Immature natural killer cell (primary cell): ENCODE measurements around the gene IL11. TPM values are rescaled to one million over a fixed set of nuclear protein-coding genes. Genes with fewer than 3 reads are reported as not detected.

Source experiments
- DNase-seq, 3 donors: peaks; one replicate each; pipeline ENCODE4 v3.0.0; 2022; ENCODE audit warnings: mixed read lengths in 1 of 3
- H3K27ac Mint-ChIP-seq, 6 donors: one replicate each; pipeline ENCODE4 v1.8.0; 2020; ENCODE audit warnings: mixed read lengths in 6 of 6, mild to moderate bottlenecking in 5 of 6, inconsistent platforms in 4 of 6, moderate library complexity in 3 of 6
- H3K27me3 Mint-ChIP-seq, 3 donors: one replicate each; pipeline ENCODE4 v1.8.0; 2020 to 2021; ENCODE audit warnings: low read depth in 3 of 3, mild to moderate bottlenecking in 3 of 3, mixed read lengths in 3 of 3, moderate library complexity in 3 of 3, inconsistent platforms in 1 of 3
- H3K36me3 Mint-ChIP-seq, 3 donors: one replicate each; pipeline ENCODE4 v1.8.0; 2020; ENCODE audit warnings: mixed read lengths in 3 of 3, inconsistent platforms in 2 of 3, mild to moderate bottlenecking in 2 of 3
- H3K4me1 Mint-ChIP-seq, 2 donors: one replicate each; pipeline ENCODE4 v1.8.0; 2020; ENCODE audit warnings: inconsistent platforms in 2 of 2, mild to moderate bottlenecking in 2 of 2, mixed read lengths in 2 of 2, moderate library complexity in 1 of 2
- H3K4me3 Mint-ChIP-seq, 5 donors: one replicate each; pipeline ENCODE4 v1.8.0; 2020; ENCODE audit warnings: mild to moderate bottlenecking in 5 of 5, mixed read lengths in 5 of 5, inconsistent platforms in 3 of 5, moderate library complexity in 3 of 5
- H3K9me3 Mint-ChIP-seq, 6 donors: one replicate each; pipeline ENCODE4 v1.8.0; 2020; ENCODE audit warnings: mild to moderate bottlenecking in 6 of 6, mixed read lengths in 6 of 6, inconsistent platforms in 4 of 6, moderate library complexity in 3 of 6
- polyA plus RNA-seq, 3 donors: library from polyadenylated mRNA; unstranded; fragments of 300-500 nt; fragmentation: Illumina TruSeq; gene quantifications; one replicate each; pipeline ENCODE4 v1.2.3, GENCODE V29; 2021

The IL11 gene
- polyA plus RNA-seq, 3 donors from 2014 or later, result not detected

DNA sequence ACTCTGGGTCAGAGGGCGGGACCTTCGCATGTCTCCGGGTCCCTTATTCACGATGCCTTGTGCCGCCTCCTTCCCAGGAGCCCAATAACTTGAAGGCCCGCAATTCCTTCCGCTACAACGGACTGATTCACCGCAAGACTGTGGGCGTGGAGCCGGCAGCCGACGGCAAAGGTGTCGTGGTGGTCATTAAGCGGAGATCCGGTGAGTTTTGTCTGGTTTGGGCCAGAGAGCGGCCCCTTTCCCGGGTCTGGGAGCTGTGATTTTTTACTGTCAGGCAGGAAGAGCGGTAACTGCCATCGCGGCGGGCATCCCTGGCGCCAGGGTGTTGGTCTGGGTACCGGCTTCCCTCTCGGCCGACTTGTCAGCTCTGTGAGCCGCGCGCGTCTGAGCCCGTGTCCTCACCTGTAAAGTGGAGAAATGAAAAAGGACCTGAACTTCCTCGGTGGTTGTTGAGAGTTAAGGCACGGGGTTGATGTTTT is 16.3 kb upstream of the IL11 start:
- H3K36me3 Mint-ChIP-seq, result peaks cover 0 to 17% (median 8%) of the 10 kb centered on the region in 3 donors
- peak overlapping the region; percentile 94 to 100 (median 98) for H3K4me3 Mint-ChIP-seq
- DNase-seq, result no peak
- H3K27ac Mint-ChIP-seq, result peak overlapping the region; percentile 96 to 100 (median 98)
- H3K9me3 Mint-ChIP-seq, result no peaks in the 10 kb centered on the region
- peaks cover 13 to 25% (median 16%) of the 10 kb centered on the region in 3 donors for H3K27me3 Mint-ChIP-seq
- H3K4me1 Mint-ChIP-seq, result peaks cover 67 to 77% of the 10 kb centered on the region in 2 donors

DNA sequence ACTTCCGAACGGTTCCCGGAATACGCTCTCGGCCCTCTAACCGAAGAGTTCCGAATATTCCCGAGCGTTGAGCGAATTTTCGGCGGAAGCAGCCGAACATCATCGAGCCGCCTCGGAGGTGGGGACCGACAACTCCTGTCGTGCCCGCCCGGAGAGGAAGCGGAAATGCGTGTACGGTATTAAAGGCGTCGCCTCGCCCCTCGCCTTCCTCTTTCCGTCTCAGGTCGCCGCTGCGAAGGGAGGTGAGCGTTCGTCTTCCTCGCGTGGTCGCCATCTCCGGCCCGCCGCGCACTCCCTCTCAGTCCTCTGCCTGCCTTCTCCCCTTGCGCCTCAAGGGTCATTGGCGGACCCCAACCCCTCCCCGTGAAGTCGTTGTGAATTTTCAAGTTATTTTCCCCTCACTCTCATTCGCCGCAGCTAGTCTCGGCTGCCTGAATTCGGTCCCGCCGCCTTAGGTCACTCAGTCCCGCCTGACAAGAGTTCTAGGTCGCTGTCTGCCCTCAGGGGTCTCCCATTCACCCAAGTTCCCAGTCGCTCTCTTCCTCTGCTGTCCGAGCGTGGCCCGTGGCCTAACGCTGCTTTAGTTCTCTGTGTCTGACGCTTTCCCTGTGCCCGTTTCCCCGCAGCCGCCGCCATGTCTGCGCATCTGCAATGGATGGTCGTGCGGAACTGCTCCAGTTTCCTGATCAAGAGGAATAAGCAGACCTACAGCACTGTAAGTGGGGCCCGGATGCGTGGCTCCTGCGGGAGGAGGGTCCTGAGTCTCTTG is 15.6 kb upstream of the IL11 start, which contains the start of gene RPL28:
Gene RPL28 (plus strand): TSS at position 209 of the 769 bp plus-strand sequence. CDS start 426 bp downstream, at position 635.
- H3K36me3 Mint-ChIP-seq, result peaks cover 0 to 17% (median 8%) of the 10 kb centered on the region in 3 donors
- peaks cover 13 to 25% (median 16%) of the 10 kb centered on the region in 3 donors for H3K27me3 Mint-ChIP-seq
- H3K27ac Mint-ChIP-seq, result peak within 1 kb of the TSS; percentile 96 to 100 (median 98)
- peaks cover 67 to 76% of the 10 kb centered on the region in 2 donors for H3K4me1 Mint-ChIP-seq
- DNase-seq, result peak; percentile 99
- H3K4me3 Mint-ChIP-seq, result peak within 1 kb of the TSS; percentile 94 to 100 (median 98)
- H3K9me3 Mint-ChIP-seq, result no peaks in the 10 kb centered on the region

DNA sequence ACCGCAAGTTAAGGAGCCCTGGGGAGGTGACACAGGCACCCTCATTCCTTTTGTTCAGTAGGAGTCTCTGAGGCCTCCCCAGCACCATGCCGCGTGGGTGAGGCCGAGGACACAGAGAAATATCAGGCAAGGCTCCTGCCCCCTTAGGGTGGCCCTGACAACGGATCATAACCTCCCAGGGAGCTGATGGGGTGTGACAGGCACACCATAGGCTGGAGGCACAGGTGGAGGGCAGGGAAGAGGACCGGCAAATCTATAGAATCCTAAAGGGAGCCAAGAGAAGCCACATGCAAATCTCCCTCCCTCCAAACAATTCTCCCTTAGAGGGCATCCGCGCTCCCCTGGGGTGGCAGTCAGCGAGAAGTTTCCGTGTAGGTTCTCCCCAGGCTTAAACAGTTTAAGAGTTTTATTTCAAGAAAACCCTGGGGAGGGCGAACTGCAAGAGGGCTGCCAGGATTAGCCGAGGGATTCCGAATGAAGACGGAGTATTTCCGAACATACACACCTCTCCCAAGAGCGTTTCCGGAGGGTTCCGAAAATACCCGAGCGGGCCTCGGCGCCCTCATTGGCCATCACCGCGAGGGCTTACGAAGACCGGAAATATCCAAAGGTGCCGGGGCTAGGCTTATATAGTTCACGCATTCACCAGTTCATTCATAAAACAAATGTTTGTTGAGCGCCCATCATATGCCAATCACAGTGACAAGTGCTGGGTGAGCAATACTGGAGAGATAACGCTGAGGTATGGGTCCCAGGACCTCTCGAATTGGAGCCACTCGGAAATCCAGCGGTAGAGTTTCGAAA is 14.9 kb upstream of the IL11 start:
- H3K4me1 Mint-ChIP-seq, result peaks cover 64 to 71% of the 10 kb centered on the region in 2 donors
- H3K4me3 Mint-ChIP-seq, result peak overlapping the region; percentile 94 to 100 (median 98)
- H3K36me3 Mint-ChIP-seq, result peaks cover 0 to 17% (median 8%) of the 10 kb centered on the region in 3 donors
- no peaks in the 10 kb centered on the region for H3K9me3 Mint-ChIP-seq
- H3K27me3 Mint-ChIP-seq, result peaks cover 13 to 22% (median 16%) of the 10 kb centered on the region in 3 donors
- H3K27ac Mint-ChIP-seq, result peak overlapping the region; percentile 96 to 100 (median 98)
- peak; percentile 94 to 96 (median 95) for DNase-seq

DNA sequence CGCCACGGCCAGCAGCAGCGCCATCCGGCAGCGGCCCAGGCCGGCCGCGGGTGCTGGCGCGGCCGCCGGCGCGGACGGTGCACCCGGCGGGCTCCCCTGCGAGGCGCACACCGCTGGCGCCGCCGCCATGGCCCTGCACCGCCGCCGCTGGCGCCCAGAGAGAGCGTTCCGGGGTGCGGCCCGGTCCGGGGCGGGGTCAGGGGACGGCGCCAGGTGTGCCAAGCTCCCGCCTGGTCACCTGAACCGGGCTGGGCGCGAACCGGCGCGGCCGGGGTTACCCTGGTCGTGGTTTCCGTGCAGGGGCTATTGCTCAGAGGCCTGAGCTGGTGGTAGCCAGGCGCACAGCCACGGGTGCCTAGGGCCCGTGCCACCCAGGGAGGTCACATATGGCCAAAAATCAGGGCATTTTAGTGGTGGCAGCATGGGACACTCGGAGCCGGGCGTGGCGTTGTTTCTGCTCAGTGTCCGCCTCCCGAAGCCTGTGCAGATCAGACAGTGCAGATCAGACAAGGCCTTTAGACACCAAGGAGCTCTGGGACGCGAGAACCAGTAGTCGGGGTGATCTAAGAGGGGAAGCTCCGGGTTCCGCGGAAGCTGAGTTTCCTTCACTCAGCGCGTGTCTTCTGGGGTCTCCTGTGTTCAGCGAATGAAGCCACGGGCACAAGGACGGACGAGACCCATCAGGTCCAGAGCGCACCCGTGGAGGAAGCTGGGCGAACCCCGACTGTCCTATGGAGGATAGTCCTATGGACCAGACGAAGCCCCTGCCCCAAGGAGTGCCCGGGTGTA is 14.1 kb upstream of the IL11 start, which contains the start of gene TMEM238:
Gene TMEM238 (minus strand): TSS at position 162 of the 789 bp plus-strand sequence. CDS start 33 bp downstream, at position 129.
- Mint-ChIP-seq H3K27me3 (peaks cover 13 to 22% (median 16%) of the 10 kb centered on the region in 3 donors), H3K27ac (peak within 1 kb of the TSS; percentile 96 to 100 (median 98)), H3K4me3 (peak within 1 kb of the TSS; percentile 94 to 100 (median 98)), H3K36me3 (peaks cover 2 to 12% (median 3%) of the 10 kb centered on the region in 3 donors), H3K4me1 (peaks cover 59 to 63% of the 10 kb centered on the region in 2 donors), H3K9me3 (no peaks in the 10 kb centered on the region)
- DNase-seq, result peak in 1 of 3 donors; percentile 42

DNA sequence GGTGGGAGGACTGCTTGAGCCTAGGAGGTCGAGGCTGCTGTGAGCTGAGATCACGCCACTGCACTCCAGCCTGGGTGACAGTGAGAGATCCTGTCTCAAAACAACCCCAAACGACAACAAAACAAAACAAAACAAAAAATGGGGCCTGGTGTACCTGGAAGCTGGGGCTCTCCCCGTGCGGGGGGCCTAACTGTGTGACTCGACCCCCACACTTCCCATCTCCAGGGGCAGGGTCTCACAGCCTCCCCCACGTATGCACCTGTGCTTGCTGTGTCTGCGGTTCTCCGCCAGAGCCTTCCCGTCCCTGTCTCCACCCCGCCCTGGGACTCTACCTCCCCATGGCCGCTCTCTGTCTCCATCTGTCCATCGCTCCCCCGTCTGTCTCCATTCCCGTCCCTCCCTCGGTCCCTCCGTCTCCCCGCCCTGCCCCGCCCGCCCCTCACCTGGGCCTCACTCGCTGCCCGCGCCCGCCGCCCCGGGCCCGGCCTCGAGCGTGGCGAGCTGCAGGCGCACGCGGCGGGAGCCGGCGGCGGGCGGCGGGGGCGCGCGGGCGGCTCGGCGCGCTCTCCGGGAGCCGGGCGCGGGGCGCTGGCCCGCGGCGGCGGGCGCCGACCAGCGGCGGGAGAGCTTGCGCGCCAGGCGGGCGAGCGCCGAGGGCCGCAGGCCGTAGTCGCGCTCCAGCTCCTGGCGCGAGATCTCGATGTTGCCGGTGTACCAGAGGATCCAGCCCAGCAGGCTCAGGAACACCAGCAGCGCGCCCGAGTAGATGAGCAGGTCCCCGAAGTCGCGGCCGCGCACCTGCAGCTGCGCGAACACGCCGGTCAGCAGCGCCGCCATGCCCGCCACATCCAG is 13.2 kb upstream of the IL11 start:
- H3K4me1 Mint-ChIP-seq, result peaks cover 53 to 56% of the 10 kb centered on the region in 2 donors
- H3K27ac Mint-ChIP-seq, result peak overlapping the region; percentile 46 to 92 (median 74)
- DNase-seq, result peak; percentile 39 to 50 (median 46)
- peak overlapping the region; percentile 74 to 83 (median 82) for H3K4me3 Mint-ChIP-seq
- peaks cover 2 to 10% (median 3%) of the 10 kb centered on the region in 3 donors for H3K36me3 Mint-ChIP-seq
- no peaks in the 10 kb centered on the region for H3K9me3 Mint-ChIP-seq
- H3K27me3 Mint-ChIP-seq, result peaks cover 13 to 23% (median 16%) of the 10 kb centered on the region in 3 donors

DNA sequence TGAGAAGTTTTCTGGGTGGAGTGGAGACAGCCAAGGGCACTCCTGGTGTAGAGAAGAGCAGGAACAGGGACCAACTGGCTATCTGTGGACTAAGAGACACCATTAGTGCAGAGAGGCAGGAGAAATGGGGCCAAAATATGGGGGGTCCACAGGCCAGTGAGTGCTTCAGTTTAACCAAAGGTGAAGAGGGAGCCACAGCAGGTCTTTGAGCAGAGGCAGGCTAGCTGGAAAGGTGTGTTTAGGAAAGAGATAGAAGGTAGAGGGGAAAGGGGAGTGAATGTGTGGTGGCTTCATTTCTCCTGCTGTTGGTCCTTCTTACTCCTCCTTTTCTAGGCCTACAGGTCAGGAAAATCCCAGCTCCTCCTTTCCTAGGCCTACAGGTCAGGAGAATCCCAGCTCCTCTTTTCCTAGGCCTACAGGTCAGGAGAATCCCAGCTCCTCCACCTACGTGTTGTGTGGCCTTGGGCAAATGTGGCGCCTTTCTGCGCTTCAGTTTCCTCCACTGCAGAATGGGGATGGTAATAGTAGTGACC is 12.3 kb upstream of the IL11 start:
- Mint-ChIP-seq H3K9me3 (no peaks in the 10 kb centered on the region), H3K27ac (peak overlapping the region in 3 of 6 donors; percentile 46 to 92 (median 57)), H3K36me3 (peaks cover 2 to 9% (median 3%) of the 10 kb centered on the region in 3 donors), H3K4me3 (peak overlapping the region; percentile 74 to 83 (median 82)), H3K27me3 (peaks cover 13 to 20% (median 16%) of the 10 kb centered on the region in 3 donors), H3K4me1 (peaks cover 45 to 47% of the 10 kb centered on the region in 2 donors)
- no peak for DNase-seq

DNA sequence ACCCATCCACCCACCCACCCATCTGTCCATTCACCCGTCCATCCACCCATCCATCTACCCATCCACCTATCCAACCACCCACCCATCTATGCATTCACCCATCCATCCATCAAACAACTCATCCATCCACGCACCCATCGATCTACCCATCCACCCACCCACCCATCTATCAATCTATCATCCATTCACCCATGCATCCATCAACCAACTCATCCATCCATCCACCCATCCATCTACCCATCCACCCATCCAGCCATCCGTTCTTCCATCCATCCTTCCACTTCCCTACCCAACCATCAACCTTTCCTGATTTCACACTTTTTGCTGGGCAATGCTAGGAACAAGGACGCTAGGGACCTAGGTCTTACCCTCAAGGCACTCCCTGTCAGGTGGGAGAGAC is 11.8 kb upstream of the IL11 start:
- H3K27ac Mint-ChIP-seq, result peak overlapping the region in 1 of 6 donors; percentile 6
- H3K27me3 Mint-ChIP-seq, result peaks cover 13 to 20% (median 15%) of the 10 kb centered on the region in 3 donors
- no peak for DNase-seq
- peaks cover 2 to 8% (median 3%) of the 10 kb centered on the region in 3 donors for H3K36me3 Mint-ChIP-seq
- peaks cover 39 to 41% of the 10 kb centered on the region in 2 donors for H3K4me1 Mint-ChIP-seq
- H3K9me3 Mint-ChIP-seq, result no peaks in the 10 kb centered on the region
- H3K4me3 Mint-ChIP-seq, result peak overlapping the region in 4 of 5 donors; percentile 66 to 83 (median 74)

DNA sequence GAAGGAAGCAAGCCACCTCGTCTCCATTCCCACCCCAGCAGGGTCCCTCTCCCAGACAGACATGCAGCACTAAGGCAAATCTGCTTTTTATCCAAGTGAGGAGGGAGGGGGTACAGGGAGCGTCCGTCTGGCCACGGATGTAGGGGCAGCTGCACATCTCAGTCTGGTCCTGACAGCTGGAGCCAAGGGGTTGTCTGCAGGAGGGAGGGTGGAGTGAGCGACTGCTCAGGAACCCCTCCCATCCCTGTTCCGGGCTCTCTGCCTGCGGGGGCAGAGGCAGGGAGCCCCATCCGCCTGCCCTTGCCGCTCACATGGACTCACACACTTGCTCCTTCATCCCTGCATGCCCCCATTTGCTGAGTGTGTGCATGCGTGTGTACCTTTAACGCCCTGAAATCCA is 8.9 kb upstream of the IL11 start:
- Mint-ChIP-seq H3K36me3 (peaks cover 0 to 2% (median 0%) of the 10 kb centered on the region in 3 donors), H3K9me3 (no peaks in the 10 kb centered on the region), H3K4me1 (peaks cover 15 to 17% of the 10 kb centered on the region in 2 donors), H3K4me3 (no peak overlapping the region), H3K27ac (no peak overlapping the region), H3K27me3 (peaks cover 2 to 6% (median 2%) of the 10 kb centered on the region in 3 donors)
- DNase-seq, result no peak

DNA sequence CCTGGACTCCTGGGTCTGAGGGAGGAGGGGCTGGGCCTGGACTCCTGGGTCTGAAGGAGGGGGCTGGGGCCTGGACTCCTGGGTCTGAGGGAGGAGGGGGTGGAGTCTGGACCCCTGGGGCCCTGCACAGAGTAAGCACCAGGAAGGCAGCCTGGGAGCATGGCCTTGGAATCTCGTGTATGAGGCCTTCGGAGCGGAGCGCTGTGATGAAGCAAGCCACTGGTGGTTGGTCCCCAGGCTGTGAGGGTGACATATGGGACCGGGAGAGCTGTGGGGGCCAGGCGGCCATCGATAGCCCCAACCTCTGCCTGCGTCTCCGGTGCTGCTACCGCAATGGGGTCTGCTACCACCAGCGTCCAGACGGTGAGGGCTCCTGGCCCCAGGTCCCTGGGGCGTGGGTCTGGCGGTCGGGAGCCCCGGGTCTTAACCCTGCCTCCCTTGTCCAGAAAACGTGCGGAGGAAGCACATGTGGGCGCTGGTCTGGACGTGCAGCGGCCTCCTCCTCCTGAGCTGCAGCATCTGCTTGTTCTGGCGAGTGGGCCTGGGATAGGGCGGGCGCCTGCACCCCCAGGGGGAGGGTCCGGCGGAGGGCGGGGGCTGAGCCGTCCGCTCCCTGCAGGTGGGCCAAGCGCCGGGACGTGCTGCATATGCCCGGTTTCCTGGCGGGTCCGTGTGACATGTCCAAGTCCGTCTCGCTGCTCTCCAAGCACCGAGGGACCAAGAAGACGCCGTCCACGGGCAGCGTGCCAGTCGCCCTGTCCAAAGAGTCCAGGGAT is 7.3 kb upstream of the IL11 start:
- Mint-ChIP-seq H3K9me3 (no peaks in the 10 kb centered on the region), H3K4me1 (peaks cover 6 to 8% of the 10 kb centered on the region in 2 donors), H3K36me3 (peaks cover 0 to 2% (median 0%) of the 10 kb centered on the region in 3 donors), H3K4me3 (no peak overlapping the region), H3K27ac (no peak overlapping the region), H3K27me3 (peaks cover 3 to 11% (median 4%) of the 10 kb centered on the region in 3 donors)
- DNase-seq, result no peak

DNA sequence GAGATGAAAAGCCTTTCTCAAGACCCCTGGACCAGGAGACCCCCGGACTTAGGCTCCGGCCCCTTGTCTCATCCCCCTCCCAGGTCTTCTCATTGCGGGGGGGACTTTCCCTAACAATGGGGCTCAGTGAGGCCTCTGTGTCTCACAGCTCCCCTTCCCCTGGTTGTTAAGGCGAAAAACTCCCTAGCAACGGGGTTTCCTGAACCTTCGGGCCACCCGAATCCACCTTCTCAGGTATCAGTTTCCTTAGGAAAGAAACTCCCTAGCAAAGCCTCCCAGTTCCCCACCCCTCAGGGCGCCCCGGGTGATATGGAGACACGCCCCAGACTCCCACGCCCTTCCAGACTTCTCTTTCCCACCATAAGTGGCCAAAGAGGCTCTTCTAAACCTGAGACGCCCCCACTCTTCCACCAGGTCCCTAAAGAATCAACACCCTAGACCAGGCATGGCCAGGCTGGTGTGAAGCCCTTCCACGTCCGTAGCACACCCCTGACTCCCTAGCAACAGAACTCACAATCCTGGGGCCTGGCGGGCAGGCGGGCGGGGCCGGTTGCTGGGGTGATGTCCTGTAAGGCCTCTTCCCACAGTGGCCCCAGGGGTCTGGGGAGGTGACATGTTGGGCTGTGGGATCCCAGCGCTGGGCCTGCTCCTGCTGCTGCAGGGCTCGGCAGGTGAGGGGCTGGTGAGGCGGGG is 6.1 kb upstream of the IL11 start, which contains the start of gene TMEM190:
Gene TMEM190 (plus strand): TSS at position 586 of the 693 bp plus-strand sequence. CDS start 28 bp downstream, at position 614.
- no peak for DNase-seq
- Mint-ChIP-seq H3K27me3 (peaks cover 6 to 14% (median 7%) of the 10 kb centered on the region in 3 donors), H3K36me3 (peaks cover 0 to 2% (median 0%) of the 10 kb centered on the region in 3 donors), H3K4me3 (no peak within 1 kb of the TSS), H3K9me3 (no peaks in the 10 kb centered on the region), H3K27ac (no peak within 1 kb of the TSS), H3K4me1 (no peaks in the 10 kb centered on the region)
